ENCODE measurements around the gene ARHGAP36. TPM values are rescaled to one million over a fixed set of nuclear protein-coding genes. Genes with fewer than 3 reads are reported as not detected.

ARHGAP36 gene
- total and polyA plus RNA-seq, 2 donors from 2014 or later (not counting 2 experiments from before 2014, with no cell fraction given), result not detected

Other genes starting within 250 kb of the ARHGAP36 start
- gene ENOX2, start 155.1 kb upstream of the ARHGAP36 start, total RNA-seq, result 14.7 and 14.9 TPM in 2 replicates
- gene ENOX2, start 155.1 kb upstream of the ARHGAP36 start, polyA plus RNA-seq, result 5.8 and 7.1 TPM in 2 replicates
- not detected in 2 replicates for gene IGSF1, start 231.0 kb downstream of the ARHGAP36 start, total RNA-seq
- not detected in 2 replicates for gene IGSF1, start 231.0 kb downstream of the ARHGAP36 start, polyA plus RNA-seq

Measured in foreskin keratinocyte (primary cell).